Activated T-cell treated with anti-CD3 and anti-CD28 coated beads, Interleukin-2, amount 50 U/mL, for 1 hour (primary cell): ENCODE results near the gene ADPRHL1.
"Not testable (repeated sequence)": the region's sequence is repeated elsewhere in the genome, so short reads cannot be mapped to it uniquely, and the experiment has no call there.

Experiments used
- DNase-seq: peaks from one replicate; pipeline ENCODE4 v3.0.0-alpha.2; 2020

Gene ADPRHL1

GRCh38 chr13:113398963-113399754 lies 54.1 kb downstream of the ADPRHL1 start:
- DNase-seq: no peak

DNA sequence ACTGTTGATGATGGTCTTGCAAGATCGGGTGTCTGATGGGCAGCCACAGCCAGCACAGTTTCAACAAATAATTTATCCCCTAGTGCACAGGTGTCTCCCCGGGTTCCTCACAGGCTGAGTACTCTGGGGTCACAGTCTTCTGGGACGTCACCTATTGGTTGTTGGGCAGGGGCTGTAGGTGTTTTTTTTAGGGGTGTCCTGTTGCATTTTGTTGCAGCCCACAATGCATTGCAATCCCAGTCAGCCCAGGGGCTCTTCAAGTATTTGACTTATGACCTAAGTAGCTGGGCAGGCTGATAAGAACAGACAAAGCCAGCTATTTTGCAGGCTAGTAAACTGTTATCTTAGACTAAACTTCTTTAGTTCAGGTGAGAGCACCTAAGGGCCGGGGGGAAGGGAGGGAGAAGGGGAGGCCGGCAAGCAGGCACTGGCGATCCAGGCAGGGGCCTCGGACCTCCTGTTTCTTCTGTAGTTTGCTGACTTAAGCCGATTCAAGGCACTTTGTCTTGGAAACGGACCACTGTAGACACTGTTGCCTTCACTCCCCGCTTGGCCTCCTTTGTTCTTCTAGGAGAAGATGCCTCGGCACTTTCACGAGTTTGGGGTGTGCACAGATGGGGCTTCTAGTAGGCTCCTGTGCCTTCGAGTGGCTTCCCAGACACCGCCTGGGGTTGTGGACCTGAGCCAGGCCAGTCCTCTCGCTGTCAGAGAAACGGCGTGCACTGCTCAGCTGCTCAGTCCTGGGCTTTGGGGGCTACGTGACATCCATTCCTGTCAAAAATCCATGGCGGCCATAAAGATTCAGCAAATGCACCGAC lies 55.5 kb downstream of the ADPRHL1 start:
- DNase-seq: no peak

DNA sequence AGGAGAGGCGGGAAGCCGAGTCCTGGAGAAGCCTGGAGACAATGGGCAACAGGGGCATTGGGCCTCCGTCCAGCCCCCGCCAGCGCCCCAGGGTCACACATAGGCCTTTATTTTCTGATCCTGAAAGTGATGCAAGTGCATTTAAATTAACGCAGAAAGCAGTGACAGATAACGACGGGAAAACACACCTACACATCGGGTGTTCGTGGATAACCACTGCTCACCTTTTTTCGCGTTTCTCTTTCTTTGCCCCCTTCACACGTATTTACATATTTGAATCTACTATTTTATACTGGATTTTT lies 59.0 kb downstream of the ADPRHL1 start:
- DNase-seq: no peak

GRCh38 chr13:113393563-113394338 lies 59.5 kb downstream of the ADPRHL1 start:
- peak; percentile 80 for DNase-seq

- DNase-seq: no peak
Observed at GRCh38 chr13:113393226-113393562, 60.1 kb downstream of the ADPRHL1 start.

DNA sequence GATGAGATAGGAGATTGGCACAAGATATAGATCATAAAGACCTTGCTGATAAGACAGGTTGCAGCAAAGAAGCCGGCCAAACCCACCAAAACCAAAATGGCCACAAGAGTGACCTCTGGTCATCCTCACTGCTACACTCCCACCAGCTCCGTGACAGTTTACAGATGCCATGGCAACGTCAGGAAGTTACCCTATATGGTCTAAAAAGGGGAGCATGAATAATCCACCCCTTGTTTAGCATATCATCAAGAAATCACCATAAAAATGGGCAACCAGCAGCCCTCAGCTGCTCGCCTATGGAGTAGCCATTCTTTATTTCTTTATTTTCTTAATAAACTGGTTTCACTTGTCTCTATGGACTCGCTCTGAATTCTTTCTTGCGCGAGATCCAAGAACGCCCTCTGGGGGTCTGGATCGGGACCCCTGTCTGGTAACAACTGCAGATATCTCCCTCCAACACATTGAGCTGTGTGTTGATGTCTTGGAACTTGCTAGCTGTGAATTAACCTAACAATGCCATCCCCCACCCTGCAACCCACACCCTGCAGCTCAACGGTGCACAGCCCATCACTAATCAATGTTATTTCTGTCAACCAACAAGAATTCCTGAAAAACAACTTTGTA lies 62.3 kb downstream of the ADPRHL1 start:
- no peak for DNase-seq

GRCh38 chr13:113389586-113389985 lies 63.7 kb downstream of the ADPRHL1 start:
- DNase-seq: not testable (repeated sequence)

GRCh38 chr13:113387396-113387795 lies 65.9 kb downstream of the ADPRHL1 start:
- no peak for DNase-seq

DNA sequence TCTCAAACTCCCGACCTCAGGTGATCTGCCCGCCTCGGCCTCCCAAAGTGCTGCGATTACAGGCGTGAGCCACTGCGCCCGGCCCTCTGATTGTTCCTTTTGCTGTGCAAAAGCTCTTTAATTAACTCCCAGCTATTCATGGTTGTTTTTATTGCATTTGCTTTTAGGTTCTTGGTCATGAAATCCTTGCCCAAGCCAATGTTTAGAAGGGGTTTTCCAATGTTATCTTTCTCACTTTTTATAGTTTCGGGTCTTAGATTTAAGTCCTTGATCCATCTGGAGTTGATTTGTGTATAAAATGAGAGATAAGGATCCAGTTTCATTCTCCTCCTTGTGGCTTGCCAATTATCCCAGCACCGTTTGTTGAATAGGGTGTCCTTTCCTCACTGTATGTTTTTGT lies 70.2 kb downstream of the ADPRHL1 start:
- DNase-seq: no peak

GRCh38 chr13:113382542-113382941 lies 70.7 kb downstream of the ADPRHL1 start:
- DNase-seq: not testable (repeated sequence)

- DNase-seq: no peak
Observed at GRCh38 chr13:113378825-113379224, 74.5 kb downstream of the ADPRHL1 start.

DNA sequence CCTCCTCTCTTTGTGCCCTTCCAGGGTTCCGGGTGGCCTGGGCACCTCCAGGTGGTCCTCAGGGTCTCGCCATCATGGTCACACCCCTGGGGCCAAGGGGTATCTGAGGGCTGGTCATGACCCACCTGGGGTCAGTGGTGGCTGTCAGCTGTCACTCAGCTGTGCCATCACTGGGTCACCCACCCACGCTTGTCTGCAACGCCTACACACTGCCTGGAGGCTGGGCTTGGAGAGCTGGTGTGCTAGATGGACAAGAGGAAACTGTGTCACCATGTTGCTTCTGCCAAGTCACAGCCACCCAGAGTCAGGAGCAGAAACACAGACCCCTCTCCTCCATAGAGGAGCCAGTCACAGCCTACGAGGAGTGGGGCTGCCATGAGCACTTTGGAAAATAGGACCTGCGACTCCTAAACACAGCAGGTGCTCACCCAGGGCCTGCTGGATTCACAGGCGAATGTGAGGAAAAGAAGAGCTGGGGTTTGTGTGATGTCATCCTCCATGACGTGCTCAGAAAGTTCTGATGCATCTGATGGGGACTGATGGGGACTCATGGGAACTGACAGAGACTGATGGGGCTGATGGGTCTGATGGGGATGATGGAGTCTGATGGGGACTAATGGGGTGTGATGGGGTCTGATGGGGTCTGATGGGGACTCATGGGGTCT lies 78.6 kb downstream of the ADPRHL1 start:
- no peak for DNase-seq

GRCh38 chr13:113373811-113374485 lies 79.3 kb downstream of the ADPRHL1 start:
- DNase-seq: no peak

DNA sequence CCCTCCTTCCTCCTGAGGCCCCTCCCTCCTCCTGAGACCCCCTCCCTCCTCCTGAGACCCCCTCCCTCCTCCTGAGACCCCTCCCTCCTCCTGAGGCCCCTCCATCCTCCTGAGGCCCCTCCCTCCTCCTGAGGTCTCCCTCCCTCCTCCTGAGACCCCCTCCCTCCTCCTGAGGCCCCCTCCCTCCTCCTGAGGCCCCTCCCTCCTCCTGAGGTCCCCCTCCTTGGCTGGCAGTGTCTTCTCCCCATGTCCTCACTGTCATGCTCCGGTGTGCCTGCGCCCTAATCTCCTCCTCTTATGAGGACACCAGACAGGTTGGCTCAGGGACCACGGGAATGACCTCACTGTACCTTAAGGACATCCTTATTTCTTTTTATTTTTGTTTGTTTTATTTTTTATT lies 81.6 kb downstream of the ADPRHL1 start:
- DNase-seq: not testable (repeated sequence)

DNA sequence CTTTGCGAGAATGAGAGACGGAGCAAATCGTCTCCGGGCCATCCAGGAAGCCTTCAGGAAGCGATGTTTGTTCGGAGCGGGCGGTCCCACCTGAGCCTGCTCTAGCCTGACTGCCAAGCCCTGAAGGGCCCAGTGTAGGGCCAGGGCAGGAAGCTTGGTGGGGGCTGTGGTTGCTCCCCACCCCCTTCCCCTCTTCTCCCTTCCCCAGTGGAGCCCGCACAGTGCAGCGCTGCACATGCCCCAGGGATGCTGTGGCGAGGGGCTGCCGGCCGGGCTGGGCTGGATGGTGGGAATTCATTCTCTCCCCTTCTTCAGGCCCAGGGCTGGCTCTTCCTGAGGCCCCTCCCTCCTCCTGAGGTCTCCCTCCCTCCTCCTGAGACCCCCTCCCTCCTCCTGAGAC lies 82.2 kb downstream of the ADPRHL1 start:
- DNase-seq: no peak

GRCh38 chr13:113369881-113370280 lies 83.4 kb downstream of the ADPRHL1 start:
- no peak for DNase-seq

DNA sequence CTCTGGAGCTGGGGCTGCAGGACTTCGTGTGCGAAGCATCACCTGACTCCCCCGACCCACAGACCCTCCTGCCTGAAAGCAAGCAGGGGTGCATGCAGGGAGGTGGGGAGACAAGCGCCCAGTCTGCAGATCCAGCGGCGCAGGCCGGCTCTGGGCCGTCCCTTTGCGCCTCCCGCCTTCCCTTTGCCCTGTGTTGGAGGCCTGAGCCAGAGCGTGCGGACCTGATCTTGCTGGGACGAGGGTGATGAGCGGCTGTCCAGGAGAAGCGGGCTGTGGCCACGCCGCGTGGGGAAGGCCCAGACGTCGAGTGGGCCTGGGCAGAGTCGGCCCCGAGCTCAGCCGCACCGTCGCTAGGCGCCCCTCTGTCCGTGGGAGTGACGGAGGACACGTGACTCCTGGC lies 84.1 kb downstream of the ADPRHL1 start:
- no peak for DNase-seq

DNA sequence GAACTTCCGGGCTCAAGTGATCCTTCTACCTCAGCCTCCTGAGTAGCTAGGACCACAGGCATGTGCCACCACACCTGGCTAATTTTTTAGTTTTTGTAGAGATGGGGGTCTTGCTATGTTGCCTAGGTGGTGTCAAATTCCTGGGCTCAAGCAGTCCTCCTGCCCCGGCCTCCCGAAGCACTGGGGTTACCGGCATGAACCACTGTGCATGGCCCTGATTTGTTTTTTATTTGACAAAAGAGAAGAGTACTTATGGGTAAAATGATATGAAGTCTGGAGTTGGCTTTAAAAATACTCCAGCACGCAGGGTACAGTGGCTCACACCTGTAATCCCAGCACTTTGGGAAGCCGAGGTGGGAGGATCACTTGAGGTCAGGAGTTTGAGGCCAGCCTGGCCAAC lies 84.9 kb downstream of the ADPRHL1 start:
- DNase-seq: not testable (repeated sequence)

DNA sequence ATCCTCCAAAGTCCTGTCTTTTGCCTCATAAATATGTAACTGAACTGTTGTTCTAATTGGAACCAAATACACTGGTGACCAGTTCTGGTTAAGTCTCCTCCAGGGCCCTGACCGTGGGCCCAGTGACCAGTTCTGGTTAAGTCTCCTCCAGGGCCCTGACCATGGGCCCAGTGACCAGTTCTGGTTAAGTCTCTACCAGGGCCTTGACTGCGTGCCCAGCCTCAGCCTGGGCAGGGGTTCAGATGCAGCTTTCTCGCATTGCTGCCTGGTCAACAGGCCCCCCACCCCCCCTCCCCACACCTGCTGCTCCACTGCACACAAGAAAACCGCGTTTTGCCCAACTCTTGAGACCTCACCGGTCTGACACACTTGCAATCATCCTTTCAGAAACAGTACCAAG lies 85.5 kb downstream of the ADPRHL1 start:
- DNase-seq: no peak

DNA sequence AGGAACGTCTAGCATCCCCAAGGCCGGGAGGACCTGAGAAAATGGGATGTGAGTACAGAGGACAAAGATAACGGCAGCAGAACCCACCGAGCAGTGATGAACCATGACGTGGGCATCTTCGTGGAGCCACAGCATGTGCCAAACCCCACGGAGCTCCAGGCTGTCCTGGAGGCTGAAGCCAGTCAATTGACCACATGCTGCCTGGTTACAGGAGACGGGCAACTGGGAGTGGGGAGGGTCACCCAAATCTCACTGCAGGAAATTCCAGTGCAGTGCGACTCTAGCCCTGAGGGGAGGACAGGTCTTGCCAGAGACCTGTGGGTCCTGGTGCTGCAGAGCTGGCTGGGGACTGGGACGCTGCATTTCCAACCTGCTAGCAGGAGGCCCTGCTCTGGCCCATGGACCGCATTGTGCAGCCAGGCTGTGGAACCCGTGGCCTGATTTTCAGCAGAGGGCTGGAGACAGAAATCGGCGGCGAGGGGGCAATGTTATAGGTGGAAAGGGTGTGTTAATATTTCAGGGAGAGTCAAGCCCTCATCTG lies 86.2 kb downstream of the ADPRHL1 start:
- no peak for DNase-seq

- no peak for DNase-seq
Observed at GRCh38 chr13:113365971-113366588, 87.2 kb downstream of the ADPRHL1 start.
